HEK293 (cell line): Measurements from ENCODE around the gene MADCAM1.

Experiments
- PRDM4 ChIP-seq: fragments of 450-650 bp; formaldehyde crosslinking; IDR thresholded peaks from 2 replicates; pipeline ENCODE4 v1.5.1; 2017; ENCODE audit warnings: missing biosample characterization, missing genetic modification characterization
- YY1 ChIP-seq: fragments of 450-650 bp; formaldehyde crosslinking; IDR thresholded peaks from 2 replicates; pipeline ENCODE4 v1.5.1; 2018; ENCODE audit warnings: missing biosample characterization, missing genetic modification characterization
- ZBTB8A ChIP-seq: fragments of 450-650 bp; formaldehyde crosslinking; IDR thresholded peaks from 2 replicates; pipeline ENCODE4 v1.5.1; 2016; ENCODE audit warnings: missing biosample characterization, missing genetic modification characterization
- TF ChIP-seq, protein P1 (sequence below): fragments of 450-650 bp; formaldehyde crosslinking; IDR thresholded peaks from 2 replicates; pipeline ENCODE4 v1.5.1; 2016; ENCODE audit warnings: missing biosample characterization, missing genetic modification characterization
- TF ChIP-seq, protein P2 (sequence below): fragments of 450-650 bp; formaldehyde crosslinking; IDR thresholded peaks from 2 replicates; pipeline ENCODE4 v1.5.1; 2016; ENCODE audit warnings: missing biosample characterization, missing genetic modification characterization

DNA sequence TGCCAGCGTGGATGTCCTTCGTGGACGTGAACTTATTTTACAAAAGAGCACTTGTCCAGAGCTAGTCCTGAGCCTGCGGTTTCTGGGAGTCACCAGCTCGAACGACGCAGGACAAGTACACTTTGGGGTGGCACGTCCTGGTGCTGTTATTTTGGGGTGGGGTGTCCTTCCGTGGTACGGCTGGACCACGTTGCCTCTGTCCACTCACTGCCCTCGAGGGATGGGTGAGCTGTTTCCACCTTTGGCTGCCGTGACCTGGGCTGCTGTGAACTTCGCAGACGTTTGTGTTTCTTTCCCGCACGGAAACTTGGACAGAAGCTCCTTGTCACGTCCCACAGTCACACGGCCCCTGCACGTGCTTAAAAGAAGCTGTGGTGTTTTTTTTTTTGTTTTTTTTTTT, 58.5 kb downstream of the MADCAM1 start:
- TF ChIP-seq ZBTB8A (no peak), YY1 (tag by site-specific recombination) (no peak), PRDM4 (tag by site-specific recombination) (no peak)
- TF ChIP-seq, protein P1, sequence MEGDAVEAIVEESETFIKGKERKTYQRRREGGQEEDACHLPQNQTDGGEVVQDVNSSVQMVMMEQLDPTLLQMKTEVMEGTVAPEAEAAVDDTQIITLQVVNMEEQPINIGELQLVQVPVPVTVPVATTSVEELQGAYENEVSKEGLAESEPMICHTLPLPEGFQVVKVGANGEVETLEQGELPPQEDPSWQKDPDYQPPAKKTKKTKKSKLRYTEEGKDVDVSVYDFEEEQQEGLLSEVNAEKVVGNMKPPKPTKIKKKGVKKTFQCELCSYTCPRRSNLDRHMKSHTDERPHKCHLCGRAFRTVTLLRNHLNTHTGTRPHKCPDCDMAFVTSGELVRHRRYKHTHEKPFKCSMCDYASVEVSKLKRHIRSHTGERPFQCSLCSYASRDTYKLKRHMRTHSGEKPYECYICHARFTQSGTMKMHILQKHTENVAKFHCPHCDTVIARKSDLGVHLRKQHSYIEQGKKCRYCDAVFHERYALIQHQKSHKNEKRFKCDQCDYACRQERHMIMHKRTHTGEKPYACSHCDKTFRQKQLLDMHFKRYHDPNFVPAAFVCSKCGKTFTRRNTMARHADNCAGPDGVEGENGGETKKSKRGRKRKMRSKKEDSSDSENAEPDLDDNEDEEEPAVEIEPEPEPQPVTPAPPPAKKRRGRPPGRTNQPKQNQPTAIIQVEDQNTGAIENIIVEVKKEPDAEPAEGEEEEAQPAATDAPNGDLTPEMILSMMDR (tag by site-specific recombination), result no peak
- TF ChIP-seq, protein P2, sequence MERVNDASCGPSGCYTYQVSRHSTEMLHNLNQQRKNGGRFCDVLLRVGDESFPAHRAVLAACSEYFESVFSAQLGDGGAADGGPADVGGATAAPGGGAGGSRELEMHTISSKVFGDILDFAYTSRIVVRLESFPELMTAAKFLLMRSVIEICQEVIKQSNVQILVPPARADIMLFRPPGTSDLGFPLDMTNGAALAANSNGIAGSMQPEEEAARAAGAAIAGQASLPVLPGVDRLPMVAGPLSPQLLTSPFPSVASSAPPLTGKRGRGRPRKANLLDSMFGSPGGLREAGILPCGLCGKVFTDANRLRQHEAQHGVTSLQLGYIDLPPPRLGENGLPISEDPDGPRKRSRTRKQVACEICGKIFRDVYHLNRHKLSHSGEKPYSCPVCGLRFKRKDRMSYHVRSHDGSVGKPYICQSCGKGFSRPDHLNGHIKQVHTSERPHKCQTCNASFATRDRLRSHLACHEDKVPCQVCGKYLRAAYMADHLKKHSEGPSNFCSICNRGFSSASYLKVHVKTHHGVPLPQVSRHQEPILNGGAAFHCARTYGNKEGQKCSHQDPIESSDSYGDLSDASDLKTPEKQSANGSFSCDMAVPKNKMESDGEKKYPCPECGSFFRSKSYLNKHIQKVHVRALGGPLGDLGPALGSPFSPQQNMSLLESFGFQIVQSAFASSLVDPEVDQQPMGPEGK (tag by site-specific recombination), result no peak
